Activated T-cell treated with anti-CD3 and anti-CD28 coated beads, Interleukin-2, amount 50 U/mL, for 48 hours (primary cell): ENCODE measurements around the gene MMD2.
"Not testable (repeated sequence)": the region's sequence is repeated elsewhere in the genome, so short reads cannot be mapped to it uniquely, and the experiment has no call there.

Experiments
- DNase-seq, 2 experiments: peaks; one replicate each; pipeline ENCODE4 v3.0.0-alpha.2; 2020

Gene MMD2

GRCh38 chr7:4958477-4959301 is at the start of gene MMD2:
Gene MMD2 (minus strand): TSS chr7:4959187. CDS start chr7:4959017, 170 bp downstream.
- no peak for DNase-seq

GRCh38 chr7:5005066-5005465 is 46.1 kb upstream of the MMD2 start:
- DNase-seq = no peak

GRCh38 chr7:5001911-5002310 is 42.9 kb upstream of the MMD2 start:
- no peak for DNase-seq

- DNase-seq = no peak
These were observed 42.0 kb upstream of the MMD2 start for GRCh38 chr7:5001003-5001402.

GRCh38 chr7:4999369-4999950 is 40.5 kb upstream of the MMD2 start:
- peak in 1 of 2 experiments; percentile 11 for DNase-seq

GRCh38 chr7:4998910-4999309 is 39.9 kb upstream of the MMD2 start:
- DNase-seq = peak in 1 of 2 experiments; percentile 16

GRCh38 chr7:4998244-4998643 is 39.3 kb upstream of the MMD2 start:
- DNase-seq = peak in 1 of 2 experiments; percentile 11

- peak in 1 of 2 experiments; percentile 10 for DNase-seq
These were observed 37.8 kb upstream of the MMD2 start for GRCh38 chr7:4996696-4997222.

- peak in 1 of 2 experiments; percentile 8 for DNase-seq
These were observed 36.5 kb upstream of the MMD2 start for GRCh38 chr7:4995429-4995969.

GRCh38 chr7:4993471-4993870 is 34.5 kb upstream of the MMD2 start:
- peak in 1 of 2 experiments; percentile 1 for DNase-seq

- DNase-seq = not testable (repeated sequence)
These were observed 23.8 kb upstream of the MMD2 start for GRCh38 chr7:4982741-4983140.

- not testable (repeated sequence) for DNase-seq
These were observed 22.4 kb upstream of the MMD2 start for GRCh38 chr7:4981295-4981890.

- not testable (repeated sequence) for DNase-seq
These were observed 16.6 kb upstream of the MMD2 start for GRCh38 chr7:4975626-4976025.

- DNase-seq = peak; percentile 97 to 98
These were observed 14.8 kb upstream of the MMD2 start for GRCh38 chr7:4973728-4974198.

GRCh38 chr7:4972446-4972845 is 13.5 kb upstream of the MMD2 start:
- not testable (repeated sequence) for DNase-seq

- DNase-seq = no peak
These were observed 6.5 kb upstream of the MMD2 start for GRCh38 chr7:4965295-4966022.

GRCh38 chr7:4964506-4964905 is 5.5 kb upstream of the MMD2 start:
- DNase-seq = no peak

GRCh38 chr7:4962872-4963775 is 4.1 kb upstream of the MMD2 start:
- no peak for DNase-seq

GRCh38 chr7:4960363-4960762 is 1.4 kb upstream of the MMD2 start:
- no peak for DNase-seq

- no peak for DNase-seq
These were observed 906 bp upstream of the MMD2 start for GRCh38 chr7:4959893-4960292.

- no peak for DNase-seq
These were observed 319 bp upstream of the MMD2 start for GRCh38 chr7:4959306-4959705.
